ENCODE measurements around the gene TMEM47. TPM values are rescaled to one million over a fixed set of nuclear protein-coding genes. Genes with fewer than 3 reads are reported as not detected.

The TMEM47 gene
- total RNA-seq, 1 experiment from 2014 or later, result 24.4 TPM

GRCh38 chrX:34638116-34638515 lies 19.0 kb downstream of the TMEM47 start:
- no peaks in the 10 kb centered on the region for H3K9me3 Mint-ChIP-seq

GRCh38 chrX:34634349-34634748 lies 22.7 kb downstream of the TMEM47 start:
- H3K4me1 Mint-ChIP-seq, result peaks cover 25% of the 10 kb centered on the region
- no peak overlapping the region for H3K27ac Mint-ChIP-seq
- POLR2A ChIA-PET, result no interaction called here
- no peak for ATAC-seq
- peaks cover 6% of the 10 kb centered on the region; the same call in 1 of the 2 replicates for H3K36me3 Mint-ChIP-seq
- DNase-seq (ENCODE audit: low spot score), result no peak
- H3K9me3 Mint-ChIP-seq, result no peaks in the 10 kb centered on the region
- CTCF ChIA-PET, result no interaction called here
- no peaks in the 10 kb centered on the region for H3K27me3 Mint-ChIP-seq (ENCODE audit: low read depth)
- H3K4me3 Mint-ChIP-seq, result no peak overlapping the region
- TF ChIP-seq, protein P1, sequence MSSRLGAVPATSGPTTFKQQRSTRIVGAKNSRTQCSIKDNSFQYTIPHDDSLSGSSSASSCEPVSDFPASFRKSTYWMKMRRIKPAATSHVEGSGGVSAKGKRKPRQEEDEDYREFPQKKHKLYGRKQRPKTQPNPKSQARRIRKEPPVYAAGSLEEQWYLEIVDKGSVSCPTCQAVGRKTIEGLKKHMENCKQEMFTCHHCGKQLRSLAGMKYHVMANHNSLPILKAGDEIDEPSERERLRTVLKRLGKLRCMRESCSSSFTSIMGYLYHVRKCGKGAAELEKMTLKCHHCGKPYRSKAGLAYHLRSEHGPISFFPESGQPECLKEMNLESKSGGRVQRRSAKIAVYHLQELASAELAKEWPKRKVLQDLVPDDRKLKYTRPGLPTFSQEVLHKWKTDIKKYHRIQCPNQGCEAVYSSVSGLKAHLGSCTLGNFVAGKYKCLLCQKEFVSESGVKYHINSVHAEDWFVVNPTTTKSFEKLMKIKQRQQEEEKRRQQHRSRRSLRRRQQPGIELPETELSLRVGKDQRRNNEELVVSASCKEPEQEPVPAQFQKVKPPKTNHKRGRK (CRISPR knock-in tag; IDR thresholded peaks at IDR 0.05; ENCODE audit: borderline replicate concordance), result no peak
- TF ChIP-seq, protein P2, sequence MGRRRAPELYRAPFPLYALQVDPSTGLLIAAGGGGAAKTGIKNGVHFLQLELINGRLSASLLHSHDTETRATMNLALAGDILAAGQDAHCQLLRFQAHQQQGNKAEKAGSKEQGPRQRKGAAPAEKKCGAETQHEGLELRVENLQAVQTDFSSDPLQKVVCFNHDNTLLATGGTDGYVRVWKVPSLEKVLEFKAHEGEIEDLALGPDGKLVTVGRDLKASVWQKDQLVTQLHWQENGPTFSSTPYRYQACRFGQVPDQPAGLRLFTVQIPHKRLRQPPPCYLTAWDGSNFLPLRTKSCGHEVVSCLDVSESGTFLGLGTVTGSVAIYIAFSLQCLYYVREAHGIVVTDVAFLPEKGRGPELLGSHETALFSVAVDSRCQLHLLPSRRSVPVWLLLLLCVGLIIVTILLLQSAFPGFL (CRISPR knock-in tag; IDR thresholded peaks at IDR 0.05; ENCODE audit: borderline replicate concordance), result no peak
- TF ChIP-seq CTCF (IDR thresholded peaks at IDR 0.05) (no peak), GABPB1 (CRISPR knock-in tag; IDR thresholded peaks at IDR 0.05) (no peak), NFYB (CRISPR knock-in tag; conservative IDR thresholded peaks at IDR 0.05; ENCODE audit: low read depth) (no peak), NR1H2 (CRISPR knock-in tag; IDR thresholded peaks at IDR 0.05) (no peak), GTF2I (CRISPR knock-in tag; conservative IDR thresholded peaks at IDR 0.05) (no peak), ZNF138 (CRISPR knock-in tag; conservative IDR thresholded peaks at IDR 0.05) (no peak), ZNF317 (CRISPR knock-in tag; IDR thresholded peaks at IDR 0.05; ENCODE audit: borderline replicate concordance, low read depth) (no peak), STAT6 (CRISPR knock-in tag; conservative IDR thresholded peaks at IDR 0.05; ENCODE audit: low read depth) (no peak), NFE2L1 (CRISPR knock-in tag; IDR thresholded peaks at IDR 0.05) (no peak), CREB1 (CRISPR knock-in tag; IDR thresholded peaks at IDR 0.05) (no peak), TCF7 (CRISPR knock-in tag; IDR thresholded peaks at IDR 0.05; ENCODE audit: low read depth) (no peak)
- TF ChIP-seq, protein P3, sequence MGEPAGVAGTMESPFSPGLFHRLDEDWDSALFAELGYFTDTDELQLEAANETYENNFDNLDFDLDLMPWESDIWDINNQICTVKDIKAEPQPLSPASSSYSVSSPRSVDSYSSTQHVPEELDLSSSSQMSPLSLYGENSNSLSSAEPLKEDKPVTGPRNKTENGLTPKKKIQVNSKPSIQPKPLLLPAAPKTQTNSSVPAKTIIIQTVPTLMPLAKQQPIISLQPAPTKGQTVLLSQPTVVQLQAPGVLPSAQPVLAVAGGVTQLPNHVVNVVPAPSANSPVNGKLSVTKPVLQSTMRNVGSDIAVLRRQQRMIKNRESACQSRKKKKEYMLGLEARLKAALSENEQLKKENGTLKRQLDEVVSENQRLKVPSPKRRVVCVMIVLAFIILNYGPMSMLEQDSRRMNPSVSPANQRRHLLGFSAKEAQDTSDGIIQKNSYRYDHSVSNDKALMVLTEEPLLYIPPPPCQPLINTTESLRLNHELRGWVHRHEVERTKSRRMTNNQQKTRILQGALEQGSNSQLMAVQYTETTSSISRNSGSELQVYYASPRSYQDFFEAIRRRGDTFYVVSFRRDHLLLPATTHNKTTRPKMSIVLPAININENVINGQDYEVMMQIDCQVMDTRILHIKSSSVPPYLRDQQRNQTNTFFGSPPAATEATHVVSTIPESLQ (CRISPR knock-in tag; IDR thresholded peaks at IDR 0.05), result no peak
- TF ChIP-seq, protein P4, sequence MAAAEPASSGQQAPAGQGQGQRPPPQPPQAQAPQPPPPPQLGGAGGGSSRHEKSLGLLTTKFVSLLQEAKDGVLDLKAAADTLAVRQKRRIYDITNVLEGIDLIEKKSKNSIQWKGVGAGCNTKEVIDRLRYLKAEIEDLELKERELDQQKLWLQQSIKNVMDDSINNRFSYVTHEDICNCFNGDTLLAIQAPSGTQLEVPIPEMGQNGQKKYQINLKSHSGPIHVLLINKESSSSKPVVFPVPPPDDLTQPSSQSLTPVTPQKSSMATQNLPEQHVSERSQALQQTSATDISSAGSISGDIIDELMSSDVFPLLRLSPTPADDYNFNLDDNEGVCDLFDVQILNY (CRISPR knock-in tag; IDR thresholded peaks at IDR 0.05), result no peak

More at GRCh38 chrX:34638116-34638515, 19.0 kb downstream of the TMEM47 start:
- DNase-seq (ENCODE audit: low spot score), result no peak
- H3K4me1 Mint-ChIP-seq, result peaks cover 19% of the 10 kb centered on the region
- H3K36me3 Mint-ChIP-seq, result peaks cover 3% of the 10 kb centered on the region; the same call in 1 of the 2 replicates
- no peaks in the 10 kb centered on the region for H3K27me3 Mint-ChIP-seq (ENCODE audit: low read depth)
- no peak for ATAC-seq
- CTCF ChIA-PET, result interaction anchor here (0.6 to 1.1 kb wide), 5 partner anchors 18 to 281 kb away, joined by 3 to 6 read pairs (median 3); partner anchors contain the start of gene TMEM47
- H3K27ac Mint-ChIP-seq, result no peak overlapping the region
- TF ChIP-seq CTCF (IDR thresholded peaks at IDR 0.05) (peak; percentile 40), E2F4 (CRISPR knock-in tag; IDR thresholded peaks at IDR 0.05; ENCODE audit: borderline replicate concordance, low read depth) (no peak)
- POLR2A ChIA-PET, result no interaction called here
- H3K4me3 Mint-ChIP-seq, result no peak overlapping the region

All from WTC11 (cell line).